Measurements from ENCODE around the gene VMP1.
"Not testable (repeated sequence)": the region's sequence is repeated elsewhere in the genome, so short reads cannot be mapped to it uniquely, and the experiment has no call there.

VMP1 gene

GRCh38 chr17:59755069-59755468, 47.6 kb downstream of the VMP1 start:
- DNase-seq (ENCODE audit: low read depth) = not testable (repeated sequence)

- no peak for DNase-seq (ENCODE audit: low read depth)
These were observed 48.9 kb downstream of the VMP1 start for GRCh38 chr17:59756236-59756818.

GRCh38 chr17:59757043-59757442, 49.6 kb downstream of the VMP1 start:
- no peak for DNase-seq (ENCODE audit: low read depth)

GRCh38 chr17:59757470-59757869, 50.0 kb downstream of the VMP1 start:
- DNase-seq (ENCODE audit: low read depth) = no peak

GRCh38 chr17:59757881-59758385, 50.5 kb downstream of the VMP1 start:
- no peak for DNase-seq (ENCODE audit: low read depth)

GRCh38 chr17:59758998-59759651, 51.7 kb downstream of the VMP1 start:
- DNase-seq (ENCODE audit: low read depth) = not testable (repeated sequence)

GRCh38 chr17:59760160-59760559, 52.7 kb downstream of the VMP1 start:
- DNase-seq (ENCODE audit: low read depth) = no peak

GRCh38 chr17:59761385-59762048, 54.1 kb downstream of the VMP1 start:
- DNase-seq (ENCODE audit: low read depth) = no peak

GRCh38 chr17:59762049-59762823, 54.8 kb downstream of the VMP1 start:
- DNase-seq (ENCODE audit: low read depth) = no peak

GRCh38 chr17:59762824-59763374, 55.4 kb downstream of the VMP1 start:
- DNase-seq (ENCODE audit: low read depth) = no peak

- no peak for DNase-seq (ENCODE audit: low read depth)
These were observed 56.4 kb downstream of the VMP1 start for GRCh38 chr17:59763861-59764260.

GRCh38 chr17:59764292-59764741, 56.9 kb downstream of the VMP1 start:
- DNase-seq (ENCODE audit: low read depth) = no peak

GRCh38 chr17:59765038-59765437, 57.6 kb downstream of the VMP1 start:
- DNase-seq (ENCODE audit: low read depth) = no peak

GRCh38 chr17:59766491-59766890, 59.0 kb downstream of the VMP1 start:
- no peak for DNase-seq (ENCODE audit: low read depth)

GRCh38 chr17:59767176-59767575, 59.7 kb downstream of the VMP1 start:
- DNase-seq (ENCODE audit: low read depth) = no peak

- DNase-seq (ENCODE audit: low read depth) = no peak
These were observed 62.4 kb downstream of the VMP1 start for GRCh38 chr17:59769887-59770286.

- no peak for DNase-seq (ENCODE audit: low read depth)
These were observed 63.6 kb downstream of the VMP1 start for GRCh38 chr17:59771093-59771492.

GRCh38 chr17:59775786-59776350, 68.4 kb downstream of the VMP1 start:
- no peak for DNase-seq (ENCODE audit: low read depth)

- DNase-seq (ENCODE audit: low read depth) = no peak
These were observed 69.1 kb downstream of the VMP1 start for GRCh38 chr17:59776577-59776976.

GRCh38 chr17:59777033-59777432, 69.6 kb downstream of the VMP1 start:
- DNase-seq (ENCODE audit: low read depth) = no peak

- DNase-seq (ENCODE audit: low read depth) = no peak
These were observed 71.5 kb downstream of the VMP1 start for GRCh38 chr17:59778996-59779395.

GRCh38 chr17:59779521-59779920, 72.1 kb downstream of the VMP1 start:
- no peak for DNase-seq (ENCODE audit: low read depth)

Data from T follicular helper cell (primary cell).